OCI-LY7 (cell line): ENCODE data around the gene SLC18A3. TPM values are rescaled to one million over a fixed set of nuclear protein-coding genes. Genes with fewer than 3 reads are reported as not detected.

Source experiments
- BruUV-seq: library from RNA; stranded (reverse); fragments of 400-500 nt; replicated peaks from 2 replicates; lab custom pipeline; 2021; lab: Mats Ljungman, UMichigan
- CTCF ChIA-PET: fragments of 300-600 bp; sonication (Branson Sonifier 250); formaldehyde crosslinking; loops from one replicate; lab custom pipeline; 2022; ENCODE audit warnings: antibody characterized with exemption; ENCODE audit not compliant: unreplicated experiment; lab: Charles Lee
- POLR2A ChIA-PET: fragments of 300-600 bp; sonication (Branson Sonifier 250); formaldehyde crosslinking; loops from one replicate; lab custom pipeline; 2022; ENCODE audit warnings: antibody characterized with exemption; lab: Charles Lee
- DNase-seq: peaks from one replicate; pipeline ENCODE4 v3.0.0-alpha.2; 2015; ENCODE audit warnings: low spot score
- H2AFZ ChIP-seq: fragments of 200-600 bp; sonication (generic), shearing (Covaris generic); 2 replicates; pipeline ENCODE4 v1.6.1; 2014; ENCODE audit warnings: mild to moderate bottlenecking, antibody characterized with exemption, low read length, moderate library complexity
- H3K27ac ChIP-seq: fragments of 200-600 bp; sonication (generic); 2 replicates; pipeline ENCODE4 v1.5.1; 2014; ENCODE audit warnings: mixed run types, low read depth, mild to moderate bottlenecking, moderate library complexity, low read length, inconsistent platforms; ENCODE audit not compliant: poor library complexity, severe bottlenecking
- H3K36me3 ChIP-seq: fragments of 200-600 bp; sonication (generic); 2 replicates; pipeline ENCODE4 v1.6.1; 2014; ENCODE audit warnings: mild to moderate bottlenecking, antibody characterized with exemption, low read length, moderate library complexity, mixed read lengths; ENCODE audit not compliant: insufficient read depth
- H3K4me1 ChIP-seq: fragments of 200-600 bp; sonication (generic); 2 replicates; pipeline ENCODE4 v1.5.1; 2014; ENCODE audit warnings: mild to moderate bottlenecking, low read length; ENCODE audit not compliant: insufficient read depth, poor library complexity, severe bottlenecking
- H3K4me2 ChIP-seq: fragments of 200-600 bp; sonication (generic); 2 replicates; pipeline ENCODE4 v1.6.1; 2014; ENCODE audit warnings: mild to moderate bottlenecking, low read length
- H3K4me3 ChIP-seq: fragments of 200-600 bp; sonication (generic); 2 replicates; pipeline ENCODE4 v1.5.1; 2014; ENCODE audit warnings: mild to moderate bottlenecking, low read depth, low read length; ENCODE audit not compliant: poor library complexity, severe bottlenecking
- H3K79me2 ChIP-seq: fragments of 200-600 bp; sonication (generic); 2 replicates; pipeline ENCODE4 v1.6.1; 2016; ENCODE audit warnings: low read depth, mild to moderate bottlenecking, low read length, moderate library complexity, mixed read lengths; ENCODE audit not compliant: insufficient read depth
- H3K9me2 ChIP-seq: fragments of 200-600 bp; sonication (generic); 2 replicates; pipeline ENCODE4 v1.6.1; 2016; ENCODE audit warnings: mild to moderate bottlenecking, low read length, mixed read lengths; ENCODE audit not compliant: insufficient read depth
- H3K9me3 ChIP-seq: fragments of 200-600 bp; sonication (generic); 2 replicates; pipeline ENCODE4 v1.6.1; 2014; ENCODE audit warnings: mild to moderate bottlenecking, mixed run types, low read length, mixed read lengths
- H4K20me1 ChIP-seq: fragments of 200-600 bp; sonication (generic); 2 replicates; pipeline ENCODE4 v1.6.1; 2014; ENCODE audit warnings: mild to moderate bottlenecking, antibody characterized with exemption, low read length, moderate library complexity, mixed read lengths; ENCODE audit not compliant: insufficient read depth
- EZH2phosphoT487 ChIP-seq: fragments of 200-600 bp; sonication (generic); IDR thresholded peaks from 2 replicates; pipeline ENCODE4 v1.6.1; 2018; ENCODE audit warnings: low read depth, borderline replicate concordance, mild to moderate bottlenecking, mixed run types, antibody characterized with exemption, low read length, moderate library complexity, mixed read lengths
- intact Hi-C: fragments of 100-400 bp; cut with micrococcal nuclease; formaldehyde crosslinking; loops from one replicate; pipeline ENCODE4 v1.10.0; 2022; ENCODE audit not compliant: unreplicated experiment
- total RNA-seq, 2 experiments: library from RNA; depleted of rRNA in 1 of 2; stranded (reverse); fragments of >200 nt in 1 of 2; shearing (Covaris generic) in 1 of 2; gene quantifications; 2 replicates each; pipeline ENCODE4 v1.2.3, GENCODE V29; 2014 to 2022
- TF ChIP-seq, protein P1 (sequence below): fragments of 200-600 bp; sonication (generic); conservative IDR thresholded peaks from 2 replicates; pipeline ENCODE4 v1.5.1; 2014; ENCODE audit warnings: mild to moderate bottlenecking, antibody characterized with exemption, low read length, moderate library complexity, mixed read lengths

Gene SLC18A3
- total RNA-seq, 2 experiments from 2014 or later: not detected

DNA sequence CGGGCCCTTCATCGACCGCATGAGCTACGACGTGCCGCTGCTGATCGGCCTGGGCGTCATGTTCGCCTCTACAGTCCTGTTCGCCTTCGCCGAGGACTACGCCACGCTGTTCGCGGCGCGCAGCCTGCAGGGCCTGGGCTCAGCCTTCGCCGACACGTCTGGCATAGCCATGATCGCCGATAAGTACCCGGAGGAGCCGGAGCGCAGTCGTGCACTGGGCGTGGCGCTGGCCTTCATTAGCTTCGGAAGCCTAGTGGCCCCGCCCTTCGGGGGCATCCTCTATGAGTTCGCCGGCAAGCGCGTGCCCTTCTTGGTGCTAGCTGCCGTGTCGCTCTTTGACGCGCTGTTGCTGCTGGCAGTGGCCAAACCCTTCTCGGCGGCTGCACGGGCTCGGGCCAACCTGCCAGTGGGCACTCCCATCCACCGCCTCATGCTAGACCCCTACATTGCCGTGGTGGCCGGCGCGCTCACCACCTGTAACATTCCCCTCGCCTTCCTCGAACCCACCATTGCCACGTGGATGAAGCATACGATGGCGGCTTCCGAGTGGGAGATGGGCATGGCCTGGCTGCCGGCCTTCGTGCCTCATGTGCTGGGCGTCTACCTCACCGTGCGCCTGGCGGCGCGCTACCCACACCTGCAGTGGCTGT, 1.2 kb downstream of the SLC18A3 start:
- H4K20me1 ChIP-seq: no peaks in the 10 kb centered on the region
- POLR2A ChIA-PET: no interaction called here
- no peak overlapping the region for H3K4me3 ChIP-seq
- H3K36me3 ChIP-seq: no peaks in the 10 kb centered on the region
- TF ChIP-seq, protein P1, sequence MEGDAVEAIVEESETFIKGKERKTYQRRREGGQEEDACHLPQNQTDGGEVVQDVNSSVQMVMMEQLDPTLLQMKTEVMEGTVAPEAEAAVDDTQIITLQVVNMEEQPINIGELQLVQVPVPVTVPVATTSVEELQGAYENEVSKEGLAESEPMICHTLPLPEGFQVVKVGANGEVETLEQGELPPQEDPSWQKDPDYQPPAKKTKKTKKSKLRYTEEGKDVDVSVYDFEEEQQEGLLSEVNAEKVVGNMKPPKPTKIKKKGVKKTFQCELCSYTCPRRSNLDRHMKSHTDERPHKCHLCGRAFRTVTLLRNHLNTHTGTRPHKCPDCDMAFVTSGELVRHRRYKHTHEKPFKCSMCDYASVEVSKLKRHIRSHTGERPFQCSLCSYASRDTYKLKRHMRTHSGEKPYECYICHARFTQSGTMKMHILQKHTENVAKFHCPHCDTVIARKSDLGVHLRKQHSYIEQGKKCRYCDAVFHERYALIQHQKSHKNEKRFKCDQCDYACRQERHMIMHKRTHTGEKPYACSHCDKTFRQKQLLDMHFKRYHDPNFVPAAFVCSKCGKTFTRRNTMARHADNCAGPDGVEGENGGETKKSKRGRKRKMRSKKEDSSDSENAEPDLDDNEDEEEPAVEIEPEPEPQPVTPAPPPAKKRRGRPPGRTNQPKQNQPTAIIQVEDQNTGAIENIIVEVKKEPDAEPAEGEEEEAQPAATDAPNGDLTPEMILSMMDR: no peak
- TF ChIP-seq EZH2phosphoT487: no peak
- no peak overlapping the region for H2AFZ ChIP-seq
- CTCF ChIA-PET: no interaction called here
- no peak overlapping the region for H3K27ac ChIP-seq
- DNase-seq: no peak
- no TSS peak for BruUV-seq
- intact Hi-C loops: no loop called here
- H3K4me2 ChIP-seq: no peak overlapping the region
- no peaks in the 10 kb centered on the region for H3K9me3 ChIP-seq
- no peaks in the 10 kb centered on the region for H3K4me1 ChIP-seq
- no peaks in the 10 kb centered on the region for H3K79me2 ChIP-seq
- H3K9me2 ChIP-seq: no peaks in the 10 kb centered on the region

DNA sequence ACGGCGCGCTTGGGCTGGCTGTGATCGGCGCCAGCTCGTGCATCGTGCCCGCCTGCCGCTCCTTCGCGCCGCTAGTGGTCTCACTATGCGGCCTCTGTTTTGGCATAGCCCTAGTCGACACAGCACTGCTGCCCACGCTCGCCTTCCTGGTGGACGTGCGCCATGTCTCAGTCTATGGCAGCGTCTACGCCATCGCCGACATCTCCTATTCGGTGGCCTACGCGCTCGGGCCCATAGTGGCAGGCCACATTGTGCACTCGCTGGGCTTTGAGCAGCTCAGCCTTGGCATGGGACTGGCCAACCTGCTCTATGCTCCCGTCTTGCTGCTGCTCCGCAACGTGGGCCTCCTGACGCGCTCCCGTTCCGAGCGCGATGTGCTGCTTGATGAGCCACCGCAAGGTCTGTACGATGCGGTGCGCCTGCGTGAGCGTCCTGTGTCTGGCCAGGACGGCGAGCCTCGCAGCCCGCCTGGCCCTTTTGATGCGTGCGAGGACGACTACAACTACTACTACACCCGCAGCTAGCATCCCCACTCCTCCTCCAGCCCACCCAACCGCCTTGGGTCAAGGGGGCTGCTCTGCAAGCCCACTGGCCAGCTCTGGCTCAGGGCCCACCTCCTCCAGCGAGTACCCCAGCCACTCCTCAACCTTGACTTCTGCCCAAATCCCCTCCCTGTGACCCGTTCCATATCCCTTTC, 1.9 kb downstream of the SLC18A3 start:
- no TSS peak for BruUV-seq
- no peak overlapping the region for H2AFZ ChIP-seq
- H3K4me3 ChIP-seq: no peak overlapping the region
- no peak overlapping the region for H3K4me2 ChIP-seq
- H3K36me3 ChIP-seq: no peaks in the 10 kb centered on the region
- no peak for TF ChIP-seq EZH2phosphoT487
- TF ChIP-seq, protein P1: no peak
- no peaks in the 10 kb centered on the region for H3K79me2 ChIP-seq
- H3K27ac ChIP-seq: no peak overlapping the region
- ChIA-PET CTCF (no interaction called here), POLR2A (no interaction called here)
- H3K9me2 ChIP-seq: no peaks in the 10 kb centered on the region
- no peaks in the 10 kb centered on the region for H4K20me1 ChIP-seq
- no peaks in the 10 kb centered on the region for H3K4me1 ChIP-seq
- intact Hi-C loops: no loop called here
- H3K9me3 ChIP-seq: no peaks in the 10 kb centered on the region
- DNase-seq: no peak
